Melanocyte of skin (primary cell): ENCODE results near the gene MTMR10. TPM values are rescaled to one million over a fixed set of nuclear protein-coding genes. Genes with fewer than 3 reads are reported as not detected.

Experiments
- small RNA-seq, 2 donors: library from RNA; depleted of rRNA; stranded (forward); fragments of <200 nt; gene quantifications; one replicate each; pipeline ENCODE3, GENCODE V24; 2012
- total RNA-seq, 2 donors: library from RNA; depleted of rRNA; stranded (reverse); fragments of >200 nt; gene quantifications; 2 replicates each; pipeline ENCODE4 v1.2.3, GENCODE V29; 2012

Gene MTMR10
- 10 to 100 TPM; 43.3 to 47.1 TPM for total RNA-seq

GRCh38 chr15:30991255-30992235, at the start of gene MTMR10:
MTMR10 (minus strand) TSS chr15:30991628; CDS start chr15:30991506, 122 bp downstream.

DNA sequence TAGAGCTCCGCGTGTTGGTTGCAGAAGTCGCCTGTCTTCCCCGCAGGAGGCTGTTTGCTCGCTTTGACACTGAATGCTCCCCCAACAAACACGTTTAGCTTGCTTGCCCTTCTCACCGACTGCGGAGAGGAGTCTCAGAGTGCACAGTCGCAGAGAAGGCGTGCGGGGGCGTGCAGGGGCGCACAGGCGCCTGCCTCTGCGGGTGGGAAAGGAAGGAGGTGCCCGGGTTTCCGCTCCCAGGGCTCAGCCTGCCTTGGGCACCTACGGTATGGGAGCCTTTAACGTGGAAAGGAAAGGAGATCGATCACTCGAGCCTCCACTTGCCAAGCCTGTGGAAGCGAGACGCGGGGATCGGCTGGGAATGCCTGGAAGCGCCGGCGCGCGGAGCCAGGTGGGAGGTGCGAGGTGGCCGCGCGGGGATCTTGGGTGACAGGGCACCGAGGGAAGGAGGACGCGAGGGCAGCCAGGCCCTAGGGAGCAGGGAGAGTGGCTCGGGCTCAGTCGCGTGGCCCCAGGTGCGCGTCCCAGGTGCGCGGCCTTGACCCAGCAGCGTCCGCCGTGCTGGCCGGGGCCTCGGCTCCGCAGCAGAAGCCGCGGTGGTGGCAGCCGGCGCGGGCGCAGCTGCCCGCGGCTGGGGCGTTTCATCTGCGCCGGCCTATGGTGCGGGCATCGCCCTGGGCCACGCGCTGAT, 87.8 kb downstream of the MTMR10 start, which contains the start of gene FAN1:
TSS of gene FAN1 (plus strand) at position 419 of the 691 bp plus-strand sequence. CDS start 749 bp downstream, outside the sequence.

Small RNA genes lying within 50 kb of the gene (small RNA-seq; reads per million reads assigned to genes)
- 0 to 0.04 reads per million in 2 donors for gene RNU6-466P

Other genes with a start within 250 kb of the MTMR10 start
- 10 to 100 TPM; 12.7 to 16.7 TPM for gene FAN1, start 87.7 kb downstream of the MTMR10 start, total RNA-seq
- gene TRPM1, start 110.1 kb upstream of the MTMR10 start, total RNA-seq: 100 to 1,000 TPM; 285 to 326 TPM